ENCODE results near the gene NFATC3. TPM values are rescaled to one million over a fixed set of nuclear protein-coding genes. Genes with fewer than 3 reads are reported as not detected.

Gene NFATC3
- total RNA-seq, 2 experiments from 2014 or later, result 146 to 159 TPM

DNA sequence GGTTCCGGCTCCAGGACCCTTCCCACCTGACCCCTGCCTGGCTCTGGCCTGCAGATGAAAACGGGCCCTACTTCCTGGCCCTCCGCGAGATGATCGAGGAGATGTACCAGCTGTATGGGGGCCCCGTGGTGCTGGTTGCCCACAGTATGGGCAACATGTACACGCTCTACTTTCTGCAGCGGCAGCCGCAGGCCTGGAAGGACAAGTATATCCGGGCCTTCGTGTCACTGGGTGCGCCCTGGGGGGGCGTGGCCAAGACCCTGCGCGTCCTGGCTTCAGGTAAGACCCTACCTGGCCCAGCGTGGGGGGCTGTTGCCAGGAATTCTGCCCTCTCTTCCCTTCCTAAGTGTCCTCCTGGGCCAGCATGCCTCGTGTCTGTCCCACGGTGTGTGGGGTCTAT, 170.5 kb downstream of the NFATC3 start:
- peaks cover 10% of the 10 kb centered on the region for H3K36me3 Mint-ChIP-seq (ENCODE audit: low read depth)
- H3K4me1 Mint-ChIP-seq, result peaks cover 11% of the 10 kb centered on the region
- H3K4me3 Mint-ChIP-seq, result no peak overlapping the region
- no peaks in the 10 kb centered on the region for H3K9me3 Mint-ChIP-seq
- ChIA-PET POLR2A (no interaction called here), CTCF (interaction anchor here (3.9 kb wide), 1 partner anchor 8 kb away, joined by 18 read pairs; the partner anchor contains the start of gene SLC7A6)
- H3K27ac Mint-ChIP-seq, result no peak overlapping the region
- no peaks in the 10 kb centered on the region for H3K27me3 Mint-ChIP-seq
- DNase-seq, result no peak

DNA sequence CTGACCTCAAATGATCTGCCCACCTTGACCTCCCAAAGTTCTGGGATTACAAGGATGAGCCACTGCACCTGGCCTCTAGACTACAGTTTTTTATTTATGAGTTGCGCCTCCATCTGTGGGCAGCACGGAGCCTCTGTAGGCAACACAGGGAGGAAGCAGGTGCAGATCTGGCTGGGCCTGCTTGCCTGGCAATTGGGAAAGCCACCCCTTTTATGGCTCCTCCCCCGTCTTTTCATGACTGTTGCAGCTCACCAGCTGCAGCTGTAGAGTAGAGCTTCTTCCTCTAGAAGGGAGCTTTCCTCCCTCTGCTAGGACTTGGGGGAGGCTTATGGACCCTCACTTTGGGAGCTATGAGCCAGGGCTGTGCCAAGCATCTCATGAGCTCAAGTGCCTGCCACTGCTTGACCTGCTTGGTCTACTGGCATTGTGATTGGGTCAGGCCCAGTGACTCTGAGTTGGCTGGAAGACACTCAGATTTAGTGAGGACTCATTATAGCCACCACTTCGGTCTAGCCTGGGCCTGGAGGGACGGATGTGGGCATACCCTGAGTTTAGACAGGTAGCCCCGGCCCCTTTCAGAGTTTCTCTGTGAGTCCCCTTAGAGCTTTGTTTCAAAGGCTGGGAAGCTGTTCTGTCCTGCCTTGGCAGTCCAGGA, 172.2 kb downstream of the NFATC3 start:
- Mint-ChIP-seq H3K27me3 (no peaks in the 10 kb centered on the region), H3K9me3 (no peaks in the 10 kb centered on the region), H3K4me1 (peaks cover 20% of the 10 kb centered on the region), H3K27ac (peak overlapping the region; percentile 67), H3K36me3 (ENCODE audit: low read depth) (peaks cover 3% of the 10 kb centered on the region), H3K4me3 (no peak overlapping the region)
- DNase-seq, result peak; percentile 62
- POLR2A ChIA-PET, result no interaction called here
- CTCF ChIA-PET, result interaction anchor here (0.6 to 8.9 kb wide), 3 partner anchors 16 to 99 kb away, joined by 3 to 172 read pairs (median 5); no protein-coding TSS in a partner anchor

DNA sequence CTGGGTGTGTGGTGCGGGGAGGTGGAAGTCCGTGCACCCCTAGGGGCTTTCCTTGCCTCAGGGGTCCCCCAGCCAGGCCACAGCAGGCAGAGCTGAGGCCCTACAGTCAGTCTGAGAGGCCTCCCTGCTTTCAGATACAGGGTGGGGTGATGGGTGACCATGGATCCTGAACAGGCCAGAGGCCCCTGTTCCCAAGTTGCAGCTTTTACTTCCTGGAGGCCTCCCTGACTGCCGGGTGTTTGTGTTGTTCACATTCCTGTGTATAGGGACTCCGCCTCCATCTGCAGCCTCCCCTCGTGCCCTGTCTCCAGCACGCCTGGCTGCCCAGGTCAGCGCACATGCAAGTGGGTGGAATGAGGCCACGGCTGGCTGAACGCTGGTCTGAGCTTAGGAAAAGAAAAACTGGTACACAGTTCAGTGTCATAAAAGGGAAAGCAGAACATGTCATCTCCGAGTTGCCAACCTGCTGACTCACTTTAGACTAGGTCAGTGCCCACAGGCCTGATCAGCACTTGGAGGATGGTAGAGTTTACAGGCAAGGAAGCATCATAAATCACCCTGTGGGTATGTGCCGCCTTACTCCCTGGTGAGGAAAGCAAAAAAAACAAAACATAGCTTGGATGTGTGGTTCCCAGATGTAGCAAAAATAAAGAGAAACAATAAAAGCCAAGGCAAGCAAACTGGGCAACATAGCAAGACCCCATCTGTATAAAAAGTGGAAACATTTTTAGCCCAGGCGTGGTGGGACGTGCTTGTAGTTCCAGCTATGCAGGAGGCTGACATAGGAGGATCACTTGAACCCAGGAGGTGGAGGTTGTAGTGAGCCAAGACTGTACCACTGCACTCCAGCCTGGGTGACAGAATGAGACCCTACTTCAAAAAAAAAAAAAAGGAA, 173.0 kb downstream of the NFATC3 start:
- H3K36me3 Mint-ChIP-seq (ENCODE audit: low read depth), result peaks cover 3% of the 10 kb centered on the region
- ChIA-PET CTCF (interaction anchor here (0.6 to 8.9 kb wide), 5 partner anchors 9 to 99 kb away, joined by 4 to 172 read pairs (median 5); no protein-coding TSS in a partner anchor), POLR2A (no interaction called here)
- no peaks in the 10 kb centered on the region for H3K9me3 Mint-ChIP-seq
- H3K27ac Mint-ChIP-seq, result peak overlapping the region; percentile 67
- DNase-seq, result no peak
- H3K4me1 Mint-ChIP-seq, result peaks cover 22% of the 10 kb centered on the region
- no peaks in the 10 kb centered on the region for H3K27me3 Mint-ChIP-seq
- H3K4me3 Mint-ChIP-seq, result no peak overlapping the region

DNA sequence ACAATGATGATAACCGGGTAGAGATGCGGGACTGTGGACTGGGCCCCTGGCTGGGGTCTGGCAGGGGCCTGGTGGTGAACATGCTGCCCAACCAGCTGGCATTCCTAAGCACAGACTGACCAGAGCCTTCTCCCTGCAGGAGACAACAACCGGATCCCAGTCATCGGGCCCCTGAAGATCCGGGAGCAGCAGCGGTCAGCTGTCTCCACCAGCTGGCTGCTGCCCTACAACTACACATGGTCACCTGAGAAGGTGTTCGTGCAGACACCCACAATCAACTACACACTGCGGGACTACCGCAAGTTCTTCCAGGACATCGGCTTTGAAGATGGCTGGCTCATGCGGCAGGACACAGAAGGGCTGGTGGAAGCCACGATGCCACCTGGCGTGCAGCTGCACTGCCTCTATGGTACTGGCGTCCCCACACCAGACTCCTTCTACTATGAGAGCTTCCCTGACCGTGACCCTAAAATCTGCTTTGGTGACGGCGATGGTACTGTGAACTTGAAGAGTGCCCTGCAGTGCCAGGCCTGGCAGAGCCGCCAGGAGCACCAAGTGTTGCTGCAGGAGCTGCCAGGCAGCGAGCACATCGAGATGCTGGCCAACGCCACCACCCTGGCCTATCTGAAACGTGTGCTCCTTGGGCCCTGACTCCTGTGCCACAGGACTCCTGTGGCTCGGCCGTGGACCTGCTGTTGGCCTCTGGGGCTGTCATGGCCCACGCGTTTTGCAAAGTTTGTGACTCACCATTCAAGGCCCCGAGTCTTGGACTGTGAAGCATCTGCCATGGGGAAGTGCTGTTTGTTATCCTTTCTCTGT, 174.0 kb downstream of the NFATC3 start:
- no peaks in the 10 kb centered on the region for H3K27me3 Mint-ChIP-seq
- CTCF ChIA-PET, result interaction anchor here (0.6 to 8.9 kb wide), 6 partner anchors 10 to 94 kb away, joined by 3 to 172 read pairs (median 6); partner anchors contain the start of gene PLA2G15
- H3K36me3 Mint-ChIP-seq (ENCODE audit: low read depth), result peaks cover 3% of the 10 kb centered on the region
- no peaks in the 10 kb centered on the region for H3K9me3 Mint-ChIP-seq
- no peak for DNase-seq
- no peak overlapping the region for H3K27ac Mint-ChIP-seq
- POLR2A ChIA-PET, result no interaction called here
- H3K4me3 Mint-ChIP-seq, result no peak overlapping the region
- peaks cover 31% of the 10 kb centered on the region for H3K4me1 Mint-ChIP-seq

DNA sequence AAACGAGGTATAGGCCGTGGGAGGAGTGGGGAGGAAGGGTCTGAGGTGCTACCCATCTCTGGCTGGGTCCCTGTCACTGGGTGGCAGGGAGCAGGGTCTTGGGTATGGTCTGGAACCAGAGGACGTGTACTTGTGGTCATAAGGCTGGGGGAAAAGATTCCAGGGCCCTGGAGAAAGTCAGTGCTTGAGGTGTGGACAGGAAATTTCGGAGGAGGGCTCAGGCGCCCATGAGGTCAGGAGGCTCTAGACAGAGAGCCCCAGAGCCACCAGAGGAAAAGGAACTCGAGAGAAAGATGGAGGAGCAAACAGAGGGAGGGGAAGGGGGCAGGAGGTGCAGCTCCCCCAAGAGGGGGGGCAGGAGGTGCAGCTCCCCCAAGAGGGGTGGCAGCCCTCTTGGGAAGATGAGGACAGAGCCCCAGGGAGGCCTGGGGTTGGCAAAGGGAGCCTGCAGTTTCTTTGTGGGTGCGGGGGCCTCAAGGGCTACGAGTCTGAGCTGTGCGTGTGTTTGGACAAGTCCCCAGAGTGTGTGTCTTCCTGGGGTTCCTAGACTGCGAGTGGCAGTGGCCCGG, 178.5 kb downstream of the NFATC3 start:
- CTCF ChIA-PET, result interaction anchor here (0.6 to 8.9 kb wide), 39 partner anchors 9 to 647 kb away, joined by 3 to 172 read pairs (median 6); partner anchors contain the start of genes PLA2G15, PRMT7 and SLC7A6OS
- peaks cover 45% of the 10 kb centered on the region for H3K4me1 Mint-ChIP-seq
- POLR2A ChIA-PET, result interaction anchor here (2.2 kb wide), 1 partner anchor 47 kb away, joined by 13 read pairs; the partner anchor contains the start of genes PRMT7 and SLC7A6OS
- DNase-seq, result no peak
- no peaks in the 10 kb centered on the region for H3K9me3 Mint-ChIP-seq
- peak overlapping the region; percentile 82 for H3K4me3 Mint-ChIP-seq
- H3K27ac Mint-ChIP-seq, result peak overlapping the region; percentile 98
- H3K27me3 Mint-ChIP-seq, result no peaks in the 10 kb centered on the region
- H3K36me3 Mint-ChIP-seq (ENCODE audit: low read depth), result peaks cover 22% of the 10 kb centered on the region

DNA sequence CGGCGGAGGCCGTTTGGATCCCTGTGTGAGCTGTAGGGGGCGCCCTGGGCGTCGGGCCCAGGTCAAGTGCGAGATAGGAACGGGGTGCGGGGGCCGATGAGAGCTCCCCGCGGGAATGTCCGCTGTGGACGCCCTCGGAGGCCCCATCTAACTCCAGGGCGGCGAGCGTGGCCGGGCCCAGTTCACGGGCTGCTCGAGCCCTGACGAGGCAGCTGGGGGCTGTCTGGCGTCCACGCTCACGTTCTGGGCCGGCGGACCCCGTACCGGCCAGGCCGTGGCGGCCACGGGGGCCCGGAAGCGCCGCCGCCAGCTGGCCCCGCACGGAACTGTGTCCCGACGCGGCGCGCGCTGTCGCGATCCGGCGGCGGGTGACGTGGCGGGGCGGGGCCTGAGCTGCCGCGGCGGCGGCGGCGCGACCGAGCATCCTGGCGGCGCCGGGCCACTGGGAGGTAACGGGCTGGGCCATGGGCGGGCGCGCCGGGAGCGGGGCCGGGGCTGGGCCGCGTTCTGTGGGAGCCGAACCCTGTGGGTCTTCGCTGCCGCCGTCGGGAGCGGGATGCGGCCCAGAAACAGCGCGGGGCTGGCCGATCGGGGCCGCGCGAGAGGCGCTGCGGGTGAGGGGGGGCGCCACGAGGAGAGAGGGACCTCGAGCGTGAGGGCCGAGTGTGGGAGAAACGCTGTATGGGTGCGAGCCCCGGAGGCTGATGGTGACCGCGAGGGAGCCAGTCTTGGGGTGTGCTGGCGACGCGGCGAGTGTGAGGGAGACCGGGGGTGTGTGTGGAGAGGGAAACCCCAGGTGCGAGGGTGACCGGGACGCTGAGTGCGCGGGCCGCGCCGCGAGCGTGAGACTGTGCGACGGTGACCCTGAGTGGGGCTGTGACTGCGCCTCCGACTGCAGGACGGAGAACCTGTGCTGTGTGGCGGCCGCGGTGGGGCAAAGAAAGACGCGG, 179.2 kb downstream of the NFATC3 start, which contains the start of gene SLC7A6:
Gene SLC7A6, plus strand, starts transcription at position 399 of the 950 bp plus-strand sequence. CDS start 10,201 bp downstream, outside the sequence.
- peak; percentile 81 for DNase-seq
- H3K27ac Mint-ChIP-seq, result peak within 1 kb of the TSS; percentile 98
- CTCF ChIA-PET, result interaction anchor here (0.6 to 8.9 kb wide), 42 partner anchors 8 to 505 kb away, joined by 3 to 172 read pairs (median 4); partner anchors contain the start of genes PLA2G15, PRMT7 and SLC7A6OS
- H3K4me3 Mint-ChIP-seq, result peak within 1 kb of the TSS; percentile 82
- POLR2A ChIA-PET, result interaction anchor here (2.2 kb wide), 1 partner anchor 46 kb away, joined by 13 read pairs; the partner anchor contains the start of genes PRMT7 and SLC7A6OS
- peaks cover 52% of the 10 kb centered on the region for H3K4me1 Mint-ChIP-seq
- H3K36me3 Mint-ChIP-seq (ENCODE audit: low read depth), result peaks cover 26% of the 10 kb centered on the region
- H3K27me3 Mint-ChIP-seq, result no peaks in the 10 kb centered on the region
- no peaks in the 10 kb centered on the region for H3K9me3 Mint-ChIP-seq

DNA sequence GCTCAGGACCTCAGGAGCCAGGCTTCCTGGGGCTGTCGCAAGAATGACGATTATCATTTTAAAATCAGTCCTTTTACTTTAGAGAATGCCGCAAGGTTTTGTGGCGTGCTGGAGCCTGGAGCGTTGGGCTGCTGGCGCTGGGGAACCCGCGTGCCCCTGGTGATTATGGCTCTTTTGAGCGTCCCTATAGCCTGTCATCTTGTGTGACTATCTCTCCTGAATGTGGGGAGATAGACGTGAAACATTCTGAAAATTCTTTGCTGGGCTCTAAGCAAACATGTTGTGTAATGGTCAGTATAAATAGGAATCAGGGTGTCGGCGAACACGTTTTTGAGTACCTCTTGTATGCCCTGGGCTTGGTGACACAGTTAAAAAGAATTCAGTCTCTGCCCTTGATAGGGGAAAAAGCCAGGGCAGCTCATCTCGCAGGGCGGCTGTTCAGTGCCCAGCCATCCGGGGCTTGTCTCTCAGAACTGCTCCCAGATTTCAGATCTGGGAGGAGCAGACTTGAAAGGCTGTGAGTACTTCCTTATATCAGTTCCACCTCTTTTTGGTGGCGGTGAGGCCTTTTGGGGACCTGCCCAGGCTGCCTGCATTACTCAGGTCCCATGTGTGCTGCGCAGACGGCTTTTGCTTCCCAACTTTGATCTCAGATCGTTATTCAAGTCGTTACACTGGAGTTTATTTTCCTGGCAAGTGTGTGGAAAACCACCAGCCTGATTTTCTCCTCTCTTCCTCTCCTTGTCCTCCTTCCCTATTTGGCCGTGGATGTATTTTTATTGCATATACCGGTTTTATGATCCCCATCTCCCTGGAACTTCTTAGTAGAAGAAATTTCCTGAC, 180.1 kb downstream of the NFATC3 start:
- no peaks in the 10 kb centered on the region for H3K27me3 Mint-ChIP-seq

DNA sequence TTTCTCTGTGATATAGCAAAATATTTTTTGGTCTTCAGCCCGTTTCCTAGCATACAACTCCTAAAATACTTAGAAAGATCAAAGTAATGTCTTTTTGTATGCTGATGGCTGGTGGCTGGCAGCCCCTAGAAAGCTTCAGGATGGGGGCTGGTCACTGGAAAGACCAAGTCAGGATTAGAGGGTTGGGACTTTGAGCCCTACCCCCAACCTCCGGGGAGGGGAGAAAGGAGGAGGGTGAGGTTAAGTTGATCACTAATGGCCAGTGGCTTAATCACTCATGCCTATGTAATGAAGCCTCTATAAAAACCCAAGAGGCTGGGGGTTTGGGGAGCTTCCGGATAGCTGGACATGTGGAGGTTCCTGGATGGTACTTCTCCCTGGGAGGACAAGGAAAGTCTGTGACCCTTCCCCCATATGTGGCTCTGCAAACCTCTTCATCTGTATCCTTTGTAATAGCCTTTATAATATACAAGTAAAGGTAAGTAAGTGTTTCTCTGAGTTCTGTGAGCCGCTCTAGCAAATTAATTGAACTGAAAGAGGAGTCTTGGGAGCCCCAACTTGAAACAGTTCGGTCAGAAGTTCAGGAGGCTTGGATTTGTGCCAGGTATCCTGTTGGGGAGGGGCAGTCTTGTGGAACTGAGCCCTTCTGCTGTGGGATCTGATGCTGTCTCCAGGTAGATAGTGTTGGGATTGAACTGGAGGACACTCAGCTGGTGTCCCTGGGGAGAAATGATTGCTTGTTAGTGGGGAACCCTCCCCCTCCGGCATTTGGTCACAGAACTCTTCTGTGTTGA, 182.6 kb downstream of the NFATC3 start:
- Mint-ChIP-seq H3K27me3 (no peaks in the 10 kb centered on the region), H3K9me3 (no peaks in the 10 kb centered on the region), H3K4me1 (peaks cover 73% of the 10 kb centered on the region), H3K36me3 (ENCODE audit: low read depth) (peaks cover 48% of the 10 kb centered on the region), H3K4me3 (peak overlapping the region; percentile 26), H3K27ac (peak overlapping the region; percentile 74)
- ChIA-PET POLR2A (no interaction called here), CTCF (interaction anchor here (1.4 to 3.5 kb wide), 2 partner anchors 16 to 61 kb away, joined by 3 to 15 read pairs; no protein-coding TSS in a partner anchor)
- DNase-seq, result no peak

More for the DNA sequence above, 180.1 kb downstream of the NFATC3 start:
- ChIA-PET POLR2A (interaction anchor here (2.2 kb wide), 1 partner anchor 46 kb away, joined by 13 read pairs; the partner anchor contains the start of genes PRMT7 and SLC7A6OS), CTCF (interaction anchor here (8.9 kb wide), 1 partner anchor 65 kb away, joined by 172 read pairs; no protein-coding TSS in a partner anchor)
- Mint-ChIP-seq H3K9me3 (no peaks in the 10 kb centered on the region), H3K4me1 (peaks cover 61% of the 10 kb centered on the region), H3K4me3 (peak overlapping the region; percentile 82), H3K36me3 (ENCODE audit: low read depth) (peaks cover 34% of the 10 kb centered on the region), H3K27ac (peak overlapping the region; percentile 94)
- DNase-seq, result peak; percentile 59

DNA sequence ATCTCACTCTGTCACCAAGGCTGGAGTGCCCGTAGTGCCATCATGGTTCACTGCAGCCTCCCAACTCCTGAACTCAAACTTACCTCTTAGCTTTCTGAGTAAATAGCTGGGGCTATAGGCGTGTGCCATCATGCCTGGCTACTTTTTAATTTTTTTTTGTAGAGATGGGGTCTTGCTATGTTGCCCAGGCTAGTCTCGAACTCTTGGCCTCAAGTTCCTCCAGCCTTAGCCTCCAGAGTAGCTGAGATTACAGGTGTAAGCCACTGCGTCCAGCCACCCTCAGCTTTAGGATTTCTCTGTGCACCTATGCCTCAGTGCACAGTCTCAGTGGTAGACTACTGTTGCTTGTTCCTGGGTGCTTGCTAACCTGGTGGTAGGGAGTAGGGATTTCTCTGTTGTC, 184.6 kb downstream of the NFATC3 start:
- no peaks in the 10 kb centered on the region for H3K9me3 Mint-ChIP-seq
- H3K4me3 Mint-ChIP-seq, result no peak overlapping the region
- DNase-seq, result no peak
- CTCF ChIA-PET, result interaction anchor here (0.7 to 3.5 kb wide), 5 partner anchors 8 to 42 kb away, joined by 4 to 15 read pairs (median 7); no protein-coding TSS in a partner anchor
- POLR2A ChIA-PET, result no interaction called here
- H3K27ac Mint-ChIP-seq, result peak overlapping the region; percentile 70
- peaks cover 68% of the 10 kb centered on the region for H3K36me3 Mint-ChIP-seq (ENCODE audit: low read depth)
- H3K27me3 Mint-ChIP-seq, result no peaks in the 10 kb centered on the region
- H3K4me1 Mint-ChIP-seq, result peaks cover 82% of the 10 kb centered on the region

All from activated CD4-positive, alpha-beta T cell treated with anti-CD3 and anti-CD28 coated beads, Interleukin-2, amount 10 ng/mL, durations not matched to agents 7 days and 5 days (primary cell).